Erythroblast (primary cell): ENCODE data around the gene GATAD2B.

ENCODE experiments used
- GATA1 ChIP-seq: IDR thresholded peaks from 2 replicates; pipeline ENCODE4 v1.6.1; 2011; ENCODE audit warnings: low read depth, mild to moderate bottlenecking, control low read depth, low read length, moderate library complexity
- POLR2A ChIP-seq: IDR thresholded peaks from 2 replicates; pipeline ENCODE4 v1.6.1; 2011; ENCODE audit warnings: mild to moderate bottlenecking, low read length

DNA sequence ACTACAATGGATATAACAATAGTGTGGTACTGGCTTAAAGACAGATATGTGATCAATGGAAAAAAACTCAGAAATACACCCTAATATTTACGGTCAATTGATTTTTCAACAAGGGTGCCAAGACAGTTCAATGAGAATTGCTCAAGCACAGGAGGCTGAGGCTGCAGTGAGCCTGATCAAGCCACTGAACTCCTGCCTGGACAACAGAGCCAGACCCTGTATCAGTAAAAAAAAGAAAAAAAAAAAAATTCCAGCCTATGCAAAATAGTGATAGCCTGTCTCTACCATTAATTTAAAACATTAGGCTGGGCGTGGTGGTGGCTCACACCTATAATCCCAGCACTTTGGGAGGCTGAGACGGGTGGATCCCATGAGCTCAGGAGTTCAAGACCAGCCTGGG, 77.6 kb downstream of the GATAD2B start:
- TF ChIP-seq POLR2A (no peak), GATA1 (no peak)
